A673 (cell line): ENCODE results near the gene BMPR1B. TPM values are rescaled to one million over a fixed set of nuclear protein-coding genes. Genes with fewer than 3 reads are reported as not detected.

Experiments used
- BruUV-seq: library from RNA; stranded (reverse); fragments of 400-500 nt; replicated peaks from 2 replicates; lab custom pipeline; 2021; lab: Mats Ljungman, UMichigan
- CTCF ChIA-PET: fragments of 300-600 bp; sonication (Branson Sonifier 250); formaldehyde crosslinking; loops from one replicate; lab custom pipeline; 2022; ENCODE audit warnings: antibody characterized with exemption; lab: Charles Lee
- POLR2A ChIA-PET: fragments of 300-600 bp; sonication (Branson Sonifier 250); formaldehyde crosslinking; loops from one replicate; lab custom pipeline; 2022; ENCODE audit warnings: antibody characterized with exemption; ENCODE audit not compliant: low non-redundant PET; lab: Charles Lee
- DNase-seq: peaks from one replicate; pipeline ENCODE4 v3.0.0-alpha.2; 2015; ENCODE audit warnings: low spot score
- H3K27ac ChIP-seq: fragments of 200-600 bp; sonication (generic); 2 replicates; pipeline ENCODE4 v1.5.1; 2016; ENCODE audit warnings: mixed run types, low read depth, mild to moderate bottlenecking, mixed read lengths, antibody characterized with exemption, low read length; ENCODE audit not compliant: poor library complexity, severe bottlenecking
- H3K27me3 ChIP-seq: fragments of 200-600 bp; sonication (generic); replicated peaks from 2 replicates; pipeline ENCODE4 v1.6.1; 2017; ENCODE audit warnings: mixed run types, low read depth, mild to moderate bottlenecking, mixed read lengths, antibody characterized with exemption, low read length; ENCODE audit not compliant: insufficient read depth, poor library complexity
- H3K36me3 ChIP-seq: fragments of 200-600 bp; sonication (generic); 2 replicates; pipeline ENCODE4 v1.6.1; 2016; ENCODE audit warnings: mixed run types, mild to moderate bottlenecking, mixed read lengths, antibody characterized with exemption, low read length; ENCODE audit not compliant: insufficient read depth, poor library complexity, severe bottlenecking
- H3K4me1 ChIP-seq: fragments of 200-600 bp; sonication (generic); 2 replicates; pipeline ENCODE4 v1.6.1; 2017; ENCODE audit warnings: mixed run types, mild to moderate bottlenecking, mixed read lengths, antibody characterized with exemption, low read length; ENCODE audit not compliant: insufficient read depth, poor library complexity, severe bottlenecking
- H3K4me3 ChIP-seq: fragments of 200-600 bp; sonication (generic); 2 replicates; pipeline ENCODE4 v1.5.1; 2016; ENCODE audit warnings: low read depth, mixed run types, mild to moderate bottlenecking, mixed read lengths, low read length; ENCODE audit not compliant: poor library complexity, severe bottlenecking
- H3K9me3 ChIP-seq: fragments of 200-600 bp; sonication (generic); 2 replicates; pipeline ENCODE4 v1.6.1; 2016; ENCODE audit warnings: mixed run types, low read depth, mild to moderate bottlenecking, mixed read lengths, antibody characterized with exemption, low read length; ENCODE audit not compliant: poor library complexity, severe bottlenecking
- CTCF ChIP-seq: fragments of 300-800, 200-600 bp; sonication (generic); conservative IDR thresholded peaks from 2 replicates; pipeline ENCODE4 v1.5.1; 2017; ENCODE audit warnings: low read depth, mild to moderate bottlenecking, antibody characterized with exemption, low read length, moderate library complexity, mixed read lengths
- EZH2 ChIP-seq: fragments of 200-600 bp; sonication (generic); IDR thresholded peaks from 2 replicates; pipeline ENCODE4 v1.6.1; 2017; ENCODE audit warnings: borderline replicate concordance, low read depth, mild to moderate bottlenecking, mixed read lengths, antibody characterized with exemption, low read length; ENCODE audit not compliant: poor library complexity, severe bottlenecking
- intact Hi-C: fragments of 100-400 bp; cut with micrococcal nuclease; formaldehyde crosslinking; loops from one replicate; pipeline ENCODE4 v1.10.0; 2022; ENCODE audit not compliant: unreplicated experiment
- total RNA-seq: library from RNA; stranded (reverse); gene quantifications from 2 replicates; pipeline ENCODE4 v1.2.3, GENCODE V29; 2021

Gene BMPR1B
- total RNA-seq, 1 experiment from 2014 or later: 2.2 TPM

GRCh38 chr4:95181996-95182306 lies 424.2 kb downstream of the BMPR1B start:
- no peaks in the 10 kb centered on the region for H3K27me3 ChIP-seq
- no peak for TF ChIP-seq CTCF
- no peak for TF ChIP-seq EZH2
- H3K9me3 ChIP-seq: no peaks in the 10 kb centered on the region
- DNase-seq: no peak
- H3K4me3 ChIP-seq: no peak overlapping the region
- ChIA-PET CTCF (no interaction called here), POLR2A (no interaction called here)
- BruUV-seq: no TSS peak
- no peaks in the 10 kb centered on the region for H3K36me3 ChIP-seq
- intact Hi-C loops: no loop called here
- no peak overlapping the region for H3K27ac ChIP-seq
- no peaks in the 10 kb centered on the region for H3K4me1 ChIP-seq

DNA sequence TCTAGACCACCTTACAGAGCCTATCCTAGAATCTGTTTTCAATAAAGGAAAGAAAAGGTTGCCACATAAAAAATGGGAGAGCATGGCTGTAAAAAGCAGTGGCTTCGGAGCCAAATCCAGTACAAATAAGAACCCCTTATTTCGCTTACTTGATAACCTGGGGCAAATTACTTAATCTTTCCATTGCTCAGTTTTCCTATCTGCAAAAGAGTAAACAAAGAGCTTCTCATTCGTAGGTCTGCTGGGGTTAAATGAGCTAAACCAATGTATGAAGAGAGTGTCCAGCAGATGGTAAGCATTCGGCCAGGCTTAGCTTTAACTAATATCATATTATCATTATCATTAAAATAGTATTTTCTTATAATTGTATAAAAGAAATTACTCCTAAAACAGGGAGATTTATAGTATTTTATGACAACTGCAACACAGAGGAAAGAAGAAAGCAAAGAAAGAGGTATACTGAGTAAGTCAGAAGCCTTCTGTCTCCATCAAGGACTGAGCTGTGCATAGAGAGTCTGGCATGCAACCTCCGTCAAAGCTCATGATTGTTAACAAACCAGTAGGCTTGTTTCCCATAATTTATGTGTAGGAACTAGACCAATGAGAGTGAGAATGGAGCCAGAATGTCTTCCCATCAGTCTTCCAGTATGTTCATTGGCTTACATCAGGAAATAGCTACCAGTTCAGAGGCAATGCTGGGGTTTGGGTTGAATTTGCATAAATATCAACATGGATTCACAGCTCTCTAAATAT lies 426.1 kb downstream of the BMPR1B start:
- Histone ChIP-seq H3K4me1 (no peaks in the 10 kb centered on the region), H3K36me3 (no peaks in the 10 kb centered on the region), H3K9me3 (no peaks in the 10 kb centered on the region), H3K27ac (no peak overlapping the region), H3K27me3 (no peaks in the 10 kb centered on the region), H3K4me3 (no peak overlapping the region)
- CTCF ChIA-PET: no interaction called here
- intact Hi-C loops: no loop called here
- BruUV-seq: no TSS peak
- DNase-seq: no peak
- POLR2A ChIA-PET: no interaction called here
- TF ChIP-seq CTCF: no peak
- no peak for TF ChIP-seq EZH2

DNA sequence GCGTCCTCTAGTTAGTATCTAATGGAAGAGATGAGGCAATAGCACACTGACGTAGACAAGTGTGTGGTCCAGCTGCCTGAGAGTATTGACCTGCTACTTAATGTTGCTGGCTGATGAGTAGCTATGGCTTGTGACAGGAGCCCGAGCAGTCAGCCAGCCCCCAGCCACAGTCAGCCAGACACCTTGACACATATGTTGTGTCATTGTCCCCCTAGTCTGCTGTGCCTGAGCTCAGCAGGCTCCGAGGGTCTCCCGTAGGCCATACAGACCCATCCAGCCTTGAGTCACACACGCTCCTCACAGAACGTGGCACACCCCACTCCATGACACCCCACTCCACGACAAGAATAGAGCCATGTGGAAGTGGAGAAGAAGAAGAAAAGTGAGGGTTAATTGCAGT lies 428.9 kb downstream of the BMPR1B start:
- H3K4me3 ChIP-seq: no peak overlapping the region
- H3K4me1 ChIP-seq: no peaks in the 10 kb centered on the region
- CTCF ChIA-PET: interaction anchor here (0.7 kb wide), 1 partner anchor 465 kb away, joined by 4 read pairs; no protein-coding TSS in a partner anchor
- H3K36me3 ChIP-seq: no peaks in the 10 kb centered on the region
- POLR2A ChIA-PET: no interaction called here
- BruUV-seq: no TSS peak
- no peaks in the 10 kb centered on the region for H3K9me3 ChIP-seq
- H3K27me3 ChIP-seq: no peaks in the 10 kb centered on the region
- DNase-seq: no peak
- no peak overlapping the region for H3K27ac ChIP-seq
- intact Hi-C loops: no loop called here
- TF ChIP-seq CTCF (no peak), EZH2 (no peak)
